ENCODE data around the gene NEO1.

NEO1 gene

DNA sequence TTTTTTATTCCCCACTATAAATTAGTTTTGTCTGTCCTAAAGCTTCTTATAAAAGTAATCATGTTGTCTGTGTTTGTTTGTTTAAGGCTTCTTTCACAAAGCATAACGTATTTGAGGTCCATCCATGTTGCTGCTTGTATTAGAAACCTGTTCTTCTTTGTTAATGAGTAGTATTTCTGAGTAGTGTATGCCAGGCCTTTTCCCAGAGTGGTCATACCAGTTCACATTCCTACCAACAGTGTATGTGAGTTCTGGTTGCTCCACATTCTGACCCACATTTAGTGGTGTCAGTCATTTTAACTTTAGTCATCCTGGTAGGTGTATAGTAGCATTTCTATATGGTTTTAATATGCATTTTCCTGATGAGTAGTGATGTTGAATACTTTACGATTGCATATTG is 98.6 kb downstream of the NEO1 start:
- no peaks in the 10 kb centered on the region for H3K36me3 ChIP-seq (ENCODE audit: control insufficient read depth, insufficient read depth, low read length)
- no peak for DNase-seq (ENCODE audit: extremely low read depth, insufficient read length)
- H3K27me3 ChIP-seq (replicated peaks; ENCODE audit: control insufficient read depth, insufficient read depth, low read length), result no peaks in the 10 kb centered on the region
- TF ChIP-seq, protein P1, sequence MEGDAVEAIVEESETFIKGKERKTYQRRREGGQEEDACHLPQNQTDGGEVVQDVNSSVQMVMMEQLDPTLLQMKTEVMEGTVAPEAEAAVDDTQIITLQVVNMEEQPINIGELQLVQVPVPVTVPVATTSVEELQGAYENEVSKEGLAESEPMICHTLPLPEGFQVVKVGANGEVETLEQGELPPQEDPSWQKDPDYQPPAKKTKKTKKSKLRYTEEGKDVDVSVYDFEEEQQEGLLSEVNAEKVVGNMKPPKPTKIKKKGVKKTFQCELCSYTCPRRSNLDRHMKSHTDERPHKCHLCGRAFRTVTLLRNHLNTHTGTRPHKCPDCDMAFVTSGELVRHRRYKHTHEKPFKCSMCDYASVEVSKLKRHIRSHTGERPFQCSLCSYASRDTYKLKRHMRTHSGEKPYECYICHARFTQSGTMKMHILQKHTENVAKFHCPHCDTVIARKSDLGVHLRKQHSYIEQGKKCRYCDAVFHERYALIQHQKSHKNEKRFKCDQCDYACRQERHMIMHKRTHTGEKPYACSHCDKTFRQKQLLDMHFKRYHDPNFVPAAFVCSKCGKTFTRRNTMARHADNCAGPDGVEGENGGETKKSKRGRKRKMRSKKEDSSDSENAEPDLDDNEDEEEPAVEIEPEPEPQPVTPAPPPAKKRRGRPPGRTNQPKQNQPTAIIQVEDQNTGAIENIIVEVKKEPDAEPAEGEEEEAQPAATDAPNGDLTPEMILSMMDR (IDR thresholded peaks at IDR 0.05; ENCODE audit: insufficient read depth, low read length, poor library complexity, severe bottlenecking), result no peak
- H3K4me3 ChIP-seq (replicated peaks; ENCODE audit: low read depth, low read length), result no peak overlapping the region

DNA sequence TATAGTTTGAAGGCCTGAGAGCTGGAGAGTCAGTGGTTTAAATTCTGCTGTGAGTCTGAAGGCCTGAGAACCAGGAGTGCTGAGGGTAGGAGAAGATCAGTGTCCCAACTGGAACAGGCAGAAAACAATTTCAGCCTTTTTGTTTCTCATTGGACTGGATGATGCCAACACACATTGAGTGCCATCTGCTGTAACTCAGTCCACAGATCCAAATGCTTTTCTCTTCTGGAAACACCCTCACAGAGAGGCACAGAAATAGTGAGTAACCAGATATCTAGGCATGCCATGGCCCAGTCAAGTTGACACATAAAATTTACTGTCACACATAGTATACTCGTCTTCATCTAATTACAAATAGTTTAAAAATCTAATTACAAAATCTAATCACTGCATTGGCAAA is 100.8 kb downstream of the NEO1 start:
- Histone ChIP-seq H3K4me3 (replicated peaks; ENCODE audit: low read depth, low read length) (no peak overlapping the region), H3K36me3 (ENCODE audit: control insufficient read depth, insufficient read depth, low read length) (no peaks in the 10 kb centered on the region), H3K27me3 (replicated peaks; ENCODE audit: control insufficient read depth, insufficient read depth, low read length) (no peaks in the 10 kb centered on the region)
- TF ChIP-seq, protein P1 (IDR thresholded peaks at IDR 0.05; ENCODE audit: insufficient read depth, low read length, poor library complexity, severe bottlenecking), result no peak
- no peak for DNase-seq (ENCODE audit: extremely low read depth, insufficient read length)

DNA sequence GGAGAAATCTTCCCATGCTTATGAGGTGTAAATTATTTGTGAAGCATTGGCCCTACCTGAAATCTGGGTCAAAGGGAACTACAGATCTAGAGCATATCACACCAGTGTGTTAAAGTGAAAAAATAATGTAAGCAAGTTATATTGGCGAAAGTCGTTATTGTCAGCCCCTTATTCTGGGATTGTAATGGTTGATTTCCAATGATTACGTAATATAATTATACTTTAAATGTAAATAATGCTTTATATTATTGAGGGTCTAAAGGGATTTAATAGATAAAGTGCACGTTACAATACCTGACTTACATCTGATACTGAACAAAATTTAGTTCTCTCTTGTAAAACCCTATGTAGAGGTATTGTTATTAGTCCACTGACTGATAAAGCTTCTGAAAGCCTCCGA is 101.2 kb downstream of the NEO1 start:
- no peaks in the 10 kb centered on the region for H3K36me3 ChIP-seq (ENCODE audit: control insufficient read depth, insufficient read depth, low read length)
- TF ChIP-seq, protein P1 (IDR thresholded peaks at IDR 0.05; ENCODE audit: insufficient read depth, low read length, poor library complexity, severe bottlenecking), result no peak
- no peaks in the 10 kb centered on the region for H3K27me3 ChIP-seq (replicated peaks; ENCODE audit: control insufficient read depth, insufficient read depth, low read length)
- no peak for DNase-seq (ENCODE audit: extremely low read depth, insufficient read length)
- no peak overlapping the region for H3K4me3 ChIP-seq (replicated peaks; ENCODE audit: low read depth, low read length)

DNA sequence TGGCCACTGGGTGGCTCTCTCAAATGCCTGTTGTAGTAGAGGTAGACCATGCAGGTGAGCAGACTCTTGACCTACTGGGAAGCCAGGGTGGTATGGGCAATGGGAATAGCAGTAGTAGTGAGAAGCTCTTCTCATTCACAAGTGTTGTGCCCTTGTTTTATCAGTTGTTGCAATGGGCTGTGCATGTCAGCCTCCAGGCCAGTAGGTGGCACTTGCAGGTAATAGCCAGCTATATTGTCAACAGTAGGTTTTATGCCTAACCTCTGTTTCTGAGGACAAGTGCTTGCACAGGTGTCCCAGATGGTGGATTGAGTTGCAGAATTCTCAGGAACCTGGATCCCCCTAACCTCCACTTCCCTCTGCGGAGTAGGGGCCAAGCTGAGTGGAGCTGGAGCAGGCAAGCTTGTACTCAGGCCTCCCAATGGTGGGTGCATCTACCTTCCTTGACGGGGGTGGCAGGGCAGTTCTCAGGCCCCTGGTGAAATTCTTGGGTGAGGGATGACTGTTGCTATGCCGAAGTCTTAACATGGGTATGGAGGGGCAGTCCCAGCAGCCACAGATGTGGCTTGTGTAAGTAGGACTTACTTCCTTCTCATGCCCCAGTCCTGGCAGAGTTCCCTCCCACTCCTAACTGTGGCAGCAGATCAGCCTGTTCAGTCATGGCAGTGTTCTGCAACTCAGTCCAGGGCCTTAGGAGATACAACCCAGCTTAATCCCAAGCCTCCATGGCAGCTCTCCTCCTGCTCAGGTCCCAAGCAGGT is 104.3 kb downstream of the NEO1 start:
- Histone ChIP-seq H3K4me3 (replicated peaks; ENCODE audit: low read depth, low read length) (no peak overlapping the region), H3K36me3 (ENCODE audit: control insufficient read depth, insufficient read depth, low read length) (no peaks in the 10 kb centered on the region), H3K27me3 (replicated peaks; ENCODE audit: control insufficient read depth, insufficient read depth, low read length) (no peaks in the 10 kb centered on the region)
- TF ChIP-seq, protein P1 (IDR thresholded peaks at IDR 0.05; ENCODE audit: insufficient read depth, low read length, poor library complexity, severe bottlenecking), result peak; percentile 29
- no peak for DNase-seq (ENCODE audit: extremely low read depth, insufficient read length)

DNA sequence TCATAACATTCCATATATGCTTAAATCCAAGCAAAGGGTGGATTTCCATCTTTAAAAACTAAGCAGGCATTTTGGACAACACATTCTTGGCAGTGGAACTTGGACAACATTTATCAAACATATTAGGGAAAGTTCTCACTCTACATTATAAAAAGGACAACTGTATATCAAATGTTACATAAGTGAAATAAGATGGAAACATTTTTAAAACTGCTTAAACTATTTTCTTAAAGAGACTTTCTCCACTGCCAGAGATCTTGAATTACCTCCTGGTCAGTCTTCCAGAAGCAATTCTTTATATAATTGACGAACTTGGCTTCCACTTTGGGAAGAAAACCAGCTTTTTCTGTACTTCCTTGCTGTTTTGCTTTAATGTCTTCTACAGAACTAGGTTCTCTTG is 109.3 kb downstream of the NEO1 start:
- no peak for DNase-seq (ENCODE audit: extremely low read depth, insufficient read length)
- TF ChIP-seq, protein P1 (IDR thresholded peaks at IDR 0.05; ENCODE audit: insufficient read depth, low read length, poor library complexity, severe bottlenecking), result no peak
- Histone ChIP-seq H3K27me3 (replicated peaks; ENCODE audit: control insufficient read depth, insufficient read depth, low read length) (no peaks in the 10 kb centered on the region), H3K36me3 (ENCODE audit: control insufficient read depth, insufficient read depth, low read length) (no peaks in the 10 kb centered on the region), H3K4me3 (replicated peaks; ENCODE audit: low read depth, low read length) (no peak overlapping the region)

DNA sequence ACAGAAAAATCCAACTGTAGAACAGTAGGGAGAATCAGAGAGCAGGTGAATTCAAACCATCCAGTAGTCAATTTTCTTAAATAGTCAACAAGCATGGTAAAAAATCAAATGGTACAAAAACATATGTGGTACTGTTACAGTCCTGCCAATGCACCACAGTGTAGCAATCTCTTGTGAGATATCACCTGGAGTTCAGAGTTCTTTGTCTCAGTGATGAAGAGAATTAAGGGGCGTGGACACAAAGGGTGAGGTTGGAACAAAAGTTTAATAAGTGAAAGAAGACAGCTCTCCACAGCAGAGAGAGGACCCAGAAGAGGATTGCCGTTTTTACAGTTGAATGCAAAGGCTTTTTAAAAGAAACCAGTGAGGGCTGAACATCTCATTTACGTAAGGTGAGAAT is 113.2 kb downstream of the NEO1 start:
- H3K36me3 ChIP-seq (ENCODE audit: control insufficient read depth, insufficient read depth, low read length), result no peaks in the 10 kb centered on the region
- H3K27me3 ChIP-seq (replicated peaks; ENCODE audit: control insufficient read depth, insufficient read depth, low read length), result no peaks in the 10 kb centered on the region
- no peak overlapping the region for H3K4me3 ChIP-seq (replicated peaks; ENCODE audit: low read depth, low read length)
- TF ChIP-seq, protein P1 (IDR thresholded peaks at IDR 0.05; ENCODE audit: insufficient read depth, low read length, poor library complexity, severe bottlenecking), result no peak
- DNase-seq (ENCODE audit: extremely low read depth, insufficient read length), result no peak
